GM19238 (cell line): ENCODE data around the gene OR8G5.

Experiments
- DNase-seq: peaks from one replicate; pipeline ENCODE4 v3.0.0; 2011; ENCODE audit warnings: low spot score; ENCODE audit not compliant: insufficient read length

OR8G5 gene

GRCh38 chr11:124285610-124286344 lies 29.6 kb downstream of the OR8G5 start:
- no peak for DNase-seq

GRCh38 chr11:124294687-124295086 lies 38.5 kb downstream of the OR8G5 start:
- DNase-seq, result no peak

- DNase-seq, result no peak
Measured at GRCh38 chr11:124296016-124296415, 39.8 kb downstream of the OR8G5 start.

GRCh38 chr11:124297921-124298320 lies 41.7 kb downstream of the OR8G5 start:
- no peak for DNase-seq

- DNase-seq, result no peak
Measured at GRCh38 chr11:124301548-124301947, 45.4 kb downstream of the OR8G5 start.

- no peak for DNase-seq
Measured at GRCh38 chr11:124302347-124303125, 46.4 kb downstream of the OR8G5 start.

GRCh38 chr11:124307093-124307492 lies 50.9 kb downstream of the OR8G5 start:
- no peak for DNase-seq

GRCh38 chr11:124310721-124311120 lies 54.5 kb downstream of the OR8G5 start:
- no peak for DNase-seq

GRCh38 chr11:124311269-124311668 lies 55.1 kb downstream of the OR8G5 start:
- DNase-seq, result no peak

GRCh38 chr11:124311670-124312069 lies 55.5 kb downstream of the OR8G5 start:
- DNase-seq, result no peak

GRCh38 chr11:124313131-124313530 lies 57.0 kb downstream of the OR8G5 start:
- DNase-seq, result no peak

GRCh38 chr11:124313849-124314248 lies 57.7 kb downstream of the OR8G5 start, which contains the start of gene OR8D1:
Gene OR8D1 (minus strand): TSS chr11:124313949. CDS start chr11:124310766, 3,183 bp downstream.
- no peak for DNase-seq

- DNase-seq, result no peak
Measured at GRCh38 chr11:124315052-124315451, 58.9 kb downstream of the OR8G5 start.
